Liver (tissue), 9 donors: ENCODE measurements around the gene ACACB. TPM values are rescaled to one million over a fixed set of nuclear protein-coding genes. Genes with fewer than 3 reads are reported as not detected.

Source experiments
- DNase-seq: peaks from one replicate; pipeline ENCODE4 v3.0.0-alpha.2; 2017; ENCODE audit warnings: low spot score
- H3K27ac ChIP-seq, 2 donors: one replicate each; pipeline ENCODE4 v1.7.0; 2013; ENCODE audit warnings: inconsistent platforms in 2 of 2, low read length in 2 of 2, control low read depth in 1 of 2, low read depth in 1 of 2, mild to moderate bottlenecking in 1 of 2
- H3K27me3 ChIP-seq, 4 donors: one replicate each; pipeline versions ENCODE4 v1.6.1 to v1.7.0; 2013; ENCODE audit warnings: low read length in 3 of 4, inconsistent platforms in 1 of 4, mild to moderate bottlenecking in 1 of 4, moderate library complexity in 1 of 4; ENCODE audit not compliant: control insufficient read depth in 4 of 4, insufficient read depth in 4 of 4
- H3K36me3 ChIP-seq, 4 donors: one replicate each; pipeline versions ENCODE4 v1.6.1 to v1.7.0; 2013; ENCODE audit warnings: low read length in 3 of 4, mild to moderate bottlenecking in 3 of 4, low read depth in 1 of 4, moderate library complexity in 1 of 4; ENCODE audit not compliant: control insufficient read depth in 4 of 4, insufficient read depth in 3 of 4
- H3K4me1 ChIP-seq, 4 donors: one replicate each; pipeline versions ENCODE4 v1.6.1 to v1.7.0; 2013; ENCODE audit warnings: low read length in 3 of 4, mild to moderate bottlenecking in 3 of 4, moderate library complexity in 1 of 4; ENCODE audit not compliant: control insufficient read depth in 4 of 4, insufficient read depth in 4 of 4
- H3K4me3 ChIP-seq, 3 donors: one replicate each; pipeline versions ENCODE4 v1.6.1 to v1.7.0; 2013; ENCODE audit warnings: low read length in 3 of 3, control low read depth in 1 of 3, low read depth in 1 of 3, mild to moderate bottlenecking in 1 of 3
- H3K9ac ChIP-seq, 2 donors: one replicate each; pipeline ENCODE4 v1.7.0; 2013; ENCODE audit warnings: low read length in 2 of 2, mild to moderate bottlenecking in 2 of 2, moderate library complexity in 2 of 2, control low read depth in 1 of 2, low read depth in 1 of 2
- H3K9me3 ChIP-seq, 4 donors: one replicate each; pipeline versions ENCODE4 v1.6.1 to v1.7.0; 2013; ENCODE audit warnings: low read length in 3 of 4; ENCODE audit not compliant: control insufficient read depth in 4 of 4
- ATF3 ChIP-seq: IDR thresholded peaks from 2 replicates; pipeline ENCODE4 v1.6.1; 2016; ENCODE audit warnings: antibody characterized with exemption
- CTCF ChIP-seq: fragments of 150-350 bp; IDR thresholded peaks from 2 replicates; pipeline ENCODE4 v1.5.1; 2017; ENCODE audit warnings: improper control_type of control experiment, low read depth, low read length; ENCODE audit not compliant: missing input control
- EGR1 ChIP-seq, 2 donors: IDR thresholded peaks; 2 replicates each; pipeline ENCODE4 v1.6.1; 2016 to 2018; ENCODE audit warnings: antibody characterized with exemption in 2 of 2, low read depth in 2 of 2
- FOXA1 ChIP-seq: IDR thresholded peaks from 2 replicates; pipeline ENCODE4 v1.6.1; 2016; ENCODE audit warnings: antibody characterized with exemption
- FOXA2 ChIP-seq: IDR thresholded peaks from 2 replicates; pipeline ENCODE4 v1.6.1; 2016; ENCODE audit warnings: antibody characterized with exemption
- GABPA ChIP-seq, 2 donors: IDR thresholded peaks in 1 of 2; conservative IDR thresholded peaks in 1 of 2; 2 replicates each; pipeline ENCODE4 v1.6.1; 2016; ENCODE audit warnings: antibody characterized with exemption in 2 of 2, mild to moderate bottlenecking in 1 of 2, moderate library complexity in 1 of 2
- HNF4A ChIP-seq, 2 donors: conservative IDR thresholded peaks; 2 replicates each; pipeline ENCODE4 v1.6.1; 2016; ENCODE audit warnings: antibody characterized with exemption in 2 of 2, mild to moderate bottlenecking in 2 of 2
- HNF4G ChIP-seq: IDR thresholded peaks from 2 replicates; pipeline ENCODE4 v1.6.1; 2016; ENCODE audit warnings: antibody characterized with exemption
- JUND ChIP-seq, 2 donors: IDR thresholded peaks; 2 replicates each; pipeline ENCODE4 v1.6.1; 2016; ENCODE audit warnings: antibody characterized with exemption in 2 of 2
- MAX ChIP-seq: IDR thresholded peaks from 2 replicates; pipeline ENCODE4 v1.6.1; 2016; ENCODE audit warnings: antibody characterized with exemption
- NR2F2 ChIP-seq: IDR thresholded peaks from 2 replicates; pipeline ENCODE4 v1.6.1; 2016; ENCODE audit warnings: antibody characterized with exemption
- RAD21 ChIP-seq, 2 donors: IDR thresholded peaks; 2 replicates each; pipeline ENCODE4 v1.6.1; 2016; ENCODE audit warnings: antibody characterized with exemption in 2 of 2, mild to moderate bottlenecking in 2 of 2
- REST ChIP-seq: IDR thresholded peaks from 2 replicates; pipeline ENCODE4 v1.6.1; 2016; ENCODE audit warnings: antibody characterized with exemption, mild to moderate bottlenecking
- RXRA ChIP-seq, 2 donors: IDR thresholded peaks; 2 replicates each; pipeline ENCODE4 v1.6.1; 2017 to 2018; ENCODE audit warnings: antibody characterized with exemption in 2 of 2, mild to moderate bottlenecking in 1 of 2
- SP1 ChIP-seq: IDR thresholded peaks from 2 replicates; pipeline ENCODE4 v1.6.1; 2018; ENCODE audit warnings: antibody characterized with exemption, mild to moderate bottlenecking
- TAF1 ChIP-seq: conservative IDR thresholded peaks from 2 replicates; pipeline ENCODE4 v1.6.1; 2016; ENCODE audit warnings: antibody characterized with exemption, mild to moderate bottlenecking
- YY1 ChIP-seq: IDR thresholded peaks from 2 replicates; pipeline ENCODE4 v1.6.1; 2016; ENCODE audit warnings: antibody characterized with exemption, mild to moderate bottlenecking
- ZBTB33 ChIP-seq: IDR thresholded peaks from 2 replicates; pipeline ENCODE4 v1.6.1; 2016; ENCODE audit warnings: antibody characterized with exemption
- WGBS: extraction: QIAGEN DNeasy Blood & Tissue Kit; methylation state at CpG from one replicate; pipeline ENCODE4 v1.1.7; 2013; 5-methylcytosine and 5-hydroxymethylcytosine counted together
- polyA plus RNA-seq, 2 donors: library from polyadenylated mRNA; stranded (reverse) in 1 of 2; unstranded in 1 of 2; fragments of 200-250 nt in 1 of 2; fragments of >200 nt in 1 of 2; fragmentation: Nextera tagmentation in 1 of 2; extraction: Ambion mirVana in 1 of 2; gene quantifications; one replicate each; pipeline versions ENCODE4 v1.2.1 to v1.2.3, GENCODE V29; 2013 to 2015
- total RNA-seq, 2 donors: library from RNA; depleted of rRNA; stranded (reverse); fragments of >200 nt; gene quantifications; one replicate each; pipeline ENCODE4 v1.2.3, GENCODE V29; 2014
- donor health status: healthy.
- donor health status: healthy.
- donor health status: healthy.
- donor health status: healthy.
- donor health status: healthy.

Gene ACACB
- total and polyA plus RNA-seq, 4 donors: 12.9 to 288 (median 52.1) TPM

- 75% methylated on average over 2 of the region's 2 CpGs for whole genome bisulfite sequencing
- TF ChIP-seq RAD21 (IDR thresholded peaks at IDR 0.05) (no peak), EGR1 (IDR thresholded peaks at IDR 0.05; ENCODE audit: low read depth in 2 of 2) (no peak), ATF3 (no peak), FOXA1 (no peak), GABPA (IDR thresholded peaks at IDR 0.05 in 1 of 2, conservative IDR thresholded peaks at IDR 0.05 in 1 of 2) (no peak), ZBTB33 (no peak), CTCF (no peak), SP1 (no peak), TAF1 (no peak), HNF4A (conservative IDR thresholded peaks at IDR 0.05) (no peak), YY1 (no peak)
- Histone ChIP-seq H3K27ac (no peak overlapping the region), H3K4me3 (no peak overlapping the region), H3K9ac (no peak overlapping the region), H3K4me1 (no peaks in the 10 kb centered on the region), H3K27me3 (no peaks in the 10 kb centered on the region), H3K36me3 (peaks cover 30 to 85% (median 63%) of the 10 kb centered on the region in 4 donors), H3K9me3 (no peaks in the 10 kb centered on the region)
- no peak for DNase-seq
Measured at GRCh38 chr12:109230193-109230592, 113.8 kb downstream of the ACACB start.

- WGBS: 94% methylated on average over 7 of the region's 7 CpGs
Measured at GRCh38 chr12:109232731-109233130, 116.3 kb downstream of the ACACB start.

GRCh38 chr12:109234012-109234411 lies 117.6 kb downstream of the ACACB start:
- peaks cover 29 to 89% (median 68%) of the 10 kb centered on the region in 4 donors for H3K36me3 ChIP-seq
- WGBS: 70% methylated on average over 15 of the region's 15 CpGs
- no peaks in the 10 kb centered on the region for H3K9me3 ChIP-seq
- H3K4me1 ChIP-seq: no peaks in the 10 kb centered on the region
- no peak overlapping the region for H3K9ac ChIP-seq
- no peaks in the 10 kb centered on the region for H3K27me3 ChIP-seq
- no peak overlapping the region for H3K27ac ChIP-seq
- no peak overlapping the region for H3K4me3 ChIP-seq
- DNase-seq: no peak
- TF ChIP-seq RAD21 (IDR thresholded peaks at IDR 0.05) (no peak), HNF4G (no peak), MAX (no peak), REST (no peak), FOXA1 (no peak), NR2F2 (no peak), RXRA (IDR thresholded peaks at IDR 0.05) (no peak), TAF1 (no peak), YY1 (no peak), HNF4A (conservative IDR thresholded peaks at IDR 0.05) (no peak), GABPA (IDR thresholded peaks at IDR 0.05 in 1 of 2, conservative IDR thresholded peaks at IDR 0.05 in 1 of 2) (no peak), JUND (IDR thresholded peaks at IDR 0.05) (no peak), EGR1 (IDR thresholded peaks at IDR 0.05; ENCODE audit: low read depth in 2 of 2) (no peak), FOXA2 (no peak), ATF3 (no peak)

More at GRCh38 chr12:109232731-109233130, 116.3 kb downstream of the ACACB start:
- Histone ChIP-seq H3K36me3 (peaks cover 30 to 91% (median 68%) of the 10 kb centered on the region in 4 donors), H3K9ac (no peak overlapping the region), H3K4me3 (no peak overlapping the region), H3K4me1 (no peaks in the 10 kb centered on the region), H3K27ac (no peak overlapping the region), H3K27me3 (no peaks in the 10 kb centered on the region), H3K9me3 (no peaks in the 10 kb centered on the region)
- no peak for TF ChIP-seq YY1
- DNase-seq: no peak
